HepG2 (cell line): ENCODE data around the gene GALNT8. TPM values are rescaled to one million over a fixed set of nuclear protein-coding genes. Genes with fewer than 3 reads are reported as not detected.

Source experiments
- ELK4 ChIP-seq: sonication (generic); formaldehyde crosslinking; IDR thresholded peaks from 2 replicates; pipeline ENCODE4 v1.9.0; 2021; ENCODE audit warnings: missing genetic modification reagents, borderline replicate concordance
- EP300 ChIP-seq, 3 experiments: sonication (generic) in 1 of 3; formaldehyde crosslinking in 1 of 3; IDR thresholded peaks; 2 replicates each; pipeline versions ENCODE4 v1.5.1 to v1.6.1; 2011 to 2020; ENCODE audit warnings: low read depth in 2 of 3, low read length in 2 of 3, borderline replicate concordance in 1 of 3, improper control_type of control experiment in 1 of 3, mild to moderate bottlenecking in 1 of 3, missing genetic modification reagents in 1 of 3, moderate library complexity in 1 of 3
- HHEX ChIP-seq: IDR thresholded peaks from 2 replicates; pipeline ENCODE4 v1.6.1; 2016; ENCODE audit warnings: control low read depth
- NR2F1 ChIP-seq, 2 experiments: fragments of 450-650 bp in 1 of 2; formaldehyde crosslinking in 1 of 2; IDR thresholded peaks; 2 replicates each; pipeline versions ENCODE4 v1.5.0 to v1.6.1; 2016 to 2020; ENCODE audit warnings: mild to moderate bottlenecking in 1 of 2, missing compliant biosample characterization in 1 of 2, missing genetic modification reagents in 1 of 2, moderate library complexity in 1 of 2
- RFXANK ChIP-seq: IDR thresholded peaks from 2 replicates; pipeline ENCODE4 v1.6.1; 2016
- TBL1XR1 ChIP-seq: fragments of 150-350 bp; IDR thresholded peaks from 2 replicates; pipeline ENCODE4 v1.6.1; 2014; ENCODE audit warnings: borderline replicate concordance, low read length; ENCODE audit not compliant: partially characterized antibody
- YY1 ChIP-seq: IDR thresholded peaks from 2 replicates; pipeline ENCODE4 v1.6.1; 2011; ENCODE audit warnings: low read length, low read depth, moderate library complexity, mild to moderate bottlenecking; ENCODE audit not compliant: insufficient read depth, insufficient replicate concordance
- ZNF263 ChIP-seq: sonication (generic); formaldehyde crosslinking; IDR thresholded peaks from 2 replicates; pipeline ENCODE4 v1.4.0; 2020; ENCODE audit warnings: missing genetic modification reagents
- ZNF577 ChIP-seq: sonication (generic); formaldehyde crosslinking; IDR thresholded peaks from 2 replicates; pipeline ENCODE4 v1.4.0; 2020; ENCODE audit warnings: mild to moderate bottlenecking, low read depth, missing genetic modification reagents, borderline replicate concordance
- polyA plus RNA-seq, 8 experiments: library from polyadenylated mRNA; depleted of rRNA in 3 of 8; stranded (reverse) in 7 of 8; unstranded in 1 of 8; fragments of >200 nt; fragmentation: Illumina TruSeq in 4 of 8; extraction: Trizol in 4 of 8; gene quantifications; 2 replicates each; pipeline versions ENCODE4 v1.2.1 to v1.2.3, GENCODE V29; 2011 to 2016; ENCODE audit warnings: low read depth in 4 of 8, missing spikeins in 1 of 8, mixed read lengths in 1 of 8; ENCODE audit not compliant: insufficient read depth in 1 of 8
- total RNA-seq, 5 experiments: library from RNA; depleted of rRNA; stranded (reverse); fragments of >200 nt; fragmentation: Illumina TruSeq; extraction: Trizol; gene quantifications; 2 replicates each; pipeline ENCODE4 v1.2.3, GENCODE V29; 2016; ENCODE audit warnings: low read depth in 1 of 5
- TF ChIP-seq, protein P1 (sequence below): sonication (generic); formaldehyde crosslinking; IDR thresholded peaks from 2 replicates; pipeline ENCODE4 v1.4.0; 2020; ENCODE audit warnings: missing genetic modification reagents; ENCODE audit errors: not compliant biosample characterization

GALNT8 gene
- total and polyA plus RNA-seq, 2 of the 13 experiments (the other 11 are each of a cell fraction or from before 2014, with no cell fraction given), result 0.45 TPM; not detected in 1

- TF ChIP-seq ZNF577 (no peak), HHEX (CRISPR knock-in tag) (no peak), NR2F1 (CRISPR knock-in tag; IDR thresholded peaks at IDR 0.05) (no peak), ZNF263 (CRISPR knock-in tag) (no peak), YY1 (no peak), ELK4 (CRISPR knock-in tag) (no peak), TBL1XR1 (no peak), RFXANK (CRISPR knock-in tag) (no peak), EP300 (IDR thresholded peaks at IDR 0.05; ENCODE audit: low read depth in 2 of 2, low read length in 2 of 2) (no peak), EP300 (CRISPR knock-in tag; IDR thresholded peaks at IDR 0.05; ENCODE audit: borderline replicate concordance) (no peak)
- TF ChIP-seq, protein P1, sequence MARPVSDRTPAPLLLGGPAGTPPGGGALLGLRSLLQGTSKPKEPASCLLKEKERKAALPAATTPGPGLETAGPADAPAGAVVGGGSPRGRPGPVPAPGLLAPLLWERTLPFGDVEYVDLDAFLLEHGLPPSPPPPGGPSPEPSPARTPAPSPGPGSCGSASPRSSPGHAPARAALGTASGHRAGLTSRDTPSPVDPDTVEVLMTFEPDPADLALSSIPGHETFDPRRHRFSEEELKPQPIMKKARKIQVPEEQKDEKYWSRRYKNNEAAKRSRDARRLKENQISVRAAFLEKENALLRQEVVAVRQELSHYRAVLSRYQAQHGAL (CRISPR knock-in tag), result no peak
These were observed 100.8 kb downstream of the GALNT8 start (continued) for GRCh38 chr12:4820971-4821370.

Other genes with a start within 250 kb of the GALNT8 start
- 49.3 and 79.3 TPM in 2 replicates for gene RAD51AP1, start 181.5 kb upstream of the GALNT8 start, total RNA-seq (2016; rRNA removed; fragmentation: Illumina TruSeq; extraction: Trizol)
- gene RAD51AP1, start 181.5 kb upstream of the GALNT8 start, polyA plus RNA-seq (2011; rRNA removed), result 6.7 and 16.6 TPM in 2 replicates
- 40.2 and 47.4 TPM in 2 replicates for gene DYRK4, start 158.2 kb upstream of the GALNT8 start, total RNA-seq (2016; rRNA removed; fragmentation: Illumina TruSeq; extraction: Trizol)
- 27.9 and 29.4 TPM in 2 replicates for gene DYRK4, start 158.2 kb upstream of the GALNT8 start, polyA plus RNA-seq (2011; rRNA removed)
- 0.49 and 0.84 TPM in 2 replicates for gene AKAP3, start 71.3 kb upstream of the GALNT8 start, total RNA-seq (2016; rRNA removed; fragmentation: Illumina TruSeq; extraction: Trizol)
- 0.09 and 0.22 TPM in 2 replicates for gene AKAP3, start 71.3 kb upstream of the GALNT8 start, polyA plus RNA-seq (2011; rRNA removed)
- 143 and 150 TPM in 2 replicates for gene NDUFA9, start 71.3 kb upstream of the GALNT8 start, total RNA-seq (2016; rRNA removed; fragmentation: Illumina TruSeq; extraction: Trizol)
- 68.0 and 70.7 TPM in 2 replicates for gene NDUFA9, start 71.3 kb upstream of the GALNT8 start, polyA plus RNA-seq (2011; rRNA removed)
- gene KCNA1, start 189.5 kb downstream of the GALNT8 start, total RNA-seq (2016; rRNA removed; fragmentation: Illumina TruSeq; extraction: Trizol), result not detected in 2 replicates
- gene KCNA1, start 189.5 kb downstream of the GALNT8 start, polyA plus RNA-seq (2011; rRNA removed), result not detected in 2 replicates